ENCODE data around the gene RANBP1. TPM values are rescaled to one million over a fixed set of nuclear protein-coding genes. Genes with fewer than 3 reads are reported as not detected.

RANBP1 gene
- total RNA-seq, 1 donor from 2014 or later, result 133 TPM

- H3K9me3 Mint-ChIP-seq, result no peaks in the 10 kb centered on the region
- H3K27ac Mint-ChIP-seq, result no peak overlapping the region
- ATAC-seq (ENCODE audit: low read depth) (no peak), DNase-seq (no peak)
- H3K27me3 Mint-ChIP-seq, result peaks cover 2% of the 10 kb centered on the region
- TF ChIP-seq, protein P1, sequence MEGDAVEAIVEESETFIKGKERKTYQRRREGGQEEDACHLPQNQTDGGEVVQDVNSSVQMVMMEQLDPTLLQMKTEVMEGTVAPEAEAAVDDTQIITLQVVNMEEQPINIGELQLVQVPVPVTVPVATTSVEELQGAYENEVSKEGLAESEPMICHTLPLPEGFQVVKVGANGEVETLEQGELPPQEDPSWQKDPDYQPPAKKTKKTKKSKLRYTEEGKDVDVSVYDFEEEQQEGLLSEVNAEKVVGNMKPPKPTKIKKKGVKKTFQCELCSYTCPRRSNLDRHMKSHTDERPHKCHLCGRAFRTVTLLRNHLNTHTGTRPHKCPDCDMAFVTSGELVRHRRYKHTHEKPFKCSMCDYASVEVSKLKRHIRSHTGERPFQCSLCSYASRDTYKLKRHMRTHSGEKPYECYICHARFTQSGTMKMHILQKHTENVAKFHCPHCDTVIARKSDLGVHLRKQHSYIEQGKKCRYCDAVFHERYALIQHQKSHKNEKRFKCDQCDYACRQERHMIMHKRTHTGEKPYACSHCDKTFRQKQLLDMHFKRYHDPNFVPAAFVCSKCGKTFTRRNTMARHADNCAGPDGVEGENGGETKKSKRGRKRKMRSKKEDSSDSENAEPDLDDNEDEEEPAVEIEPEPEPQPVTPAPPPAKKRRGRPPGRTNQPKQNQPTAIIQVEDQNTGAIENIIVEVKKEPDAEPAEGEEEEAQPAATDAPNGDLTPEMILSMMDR (IDR thresholded peaks at IDR 0.05), result no peak
- H3K36me3 Mint-ChIP-seq (ENCODE audit: low read depth), result no peaks in the 10 kb centered on the region
- ChIA-PET POLR2A (no interaction called here), CTCF (no interaction called here)
- intact Hi-C loops (cut with micrococcal nuclease), result no loop called here
- H3K4me3 Mint-ChIP-seq, result no peak overlapping the region
- H3K4me1 Mint-ChIP-seq, result no peaks in the 10 kb centered on the region
These were observed 57.9 kb downstream of the RANBP1 start for GRCh38 chr22:20173772-20174171.

GRCh38 chr22:20174785-20175596 lies 59.1 kb downstream of the RANBP1 start:
- H3K9me3 Mint-ChIP-seq, result no peaks in the 10 kb centered on the region
- H3K27me3 Mint-ChIP-seq, result peaks cover 2% of the 10 kb centered on the region
- ChIA-PET CTCF (no interaction called here), POLR2A (no interaction called here)
- TF ChIP-seq, protein P1 (IDR thresholded peaks at IDR 0.05), result no peak
- no peak overlapping the region for H3K4me3 Mint-ChIP-seq
- no peaks in the 10 kb centered on the region for H3K4me1 Mint-ChIP-seq
- ATAC-seq (ENCODE audit: low read depth), result no peak
- no peak overlapping the region for H3K27ac Mint-ChIP-seq
- no peaks in the 10 kb centered on the region for H3K36me3 Mint-ChIP-seq (ENCODE audit: low read depth)
- intact Hi-C loops (cut with micrococcal nuclease), result no loop called here
- no peak for DNase-seq

GRCh38 chr22:20175597-20175900 lies 59.6 kb downstream of the RANBP1 start:
- no peaks in the 10 kb centered on the region for H3K9me3 Mint-ChIP-seq
- intact Hi-C loops (cut with micrococcal nuclease), result no loop called here

GRCh38 chr22:20176421-20177085 lies 60.6 kb downstream of the RANBP1 start:
- ChIA-PET CTCF (no interaction called here), POLR2A (no interaction called here)
- intact Hi-C loops (cut with micrococcal nuclease), result no loop called here
- DNase-seq (no peak), ATAC-seq (ENCODE audit: low read depth) (no peak)
- Mint-ChIP-seq H3K9me3 (no peaks in the 10 kb centered on the region), H3K27me3 (no peaks in the 10 kb centered on the region), H3K36me3 (ENCODE audit: low read depth) (no peaks in the 10 kb centered on the region), H3K4me1 (no peaks in the 10 kb centered on the region), H3K4me3 (no peak overlapping the region), H3K27ac (no peak overlapping the region)
- TF ChIP-seq, protein P1 (IDR thresholded peaks at IDR 0.05), result no peak

More at GRCh38 chr22:20175597-20175900, 59.6 kb downstream of the RANBP1 start:
- Mint-ChIP-seq H3K27ac (no peak overlapping the region), H3K4me3 (no peak overlapping the region), H3K36me3 (ENCODE audit: low read depth) (no peaks in the 10 kb centered on the region), H3K27me3 (no peaks in the 10 kb centered on the region), H3K4me1 (no peaks in the 10 kb centered on the region)
- TF ChIP-seq, protein P1 (IDR thresholded peaks at IDR 0.05), result no peak
- ChIA-PET POLR2A (no interaction called here), CTCF (no interaction called here)
- ATAC-seq (ENCODE audit: low read depth) (no peak), DNase-seq (no peak)

Other genes starting within 250 kb of the RANBP1 start
- gene COMT, start 174.3 kb upstream of the RANBP1 start, total RNA-seq, result 40.6 and 49.5 TPM in 2 replicates
- gene TXNRD2, start 174.3 kb upstream of the RANBP1 start, total RNA-seq, result 24.4 and 31.2 TPM in 2 replicates
- 2.3 and 6.5 TPM in 2 replicates for gene ARVCF, start 99.3 kb upstream of the RANBP1 start, total RNA-seq
- 46.1 and 47.2 TPM in 2 replicates for gene TANGO2, start 95.0 kb upstream of the RANBP1 start, total RNA-seq
- 34.6 and 35.5 TPM in 2 replicates for gene DGCR8, start 35.9 kb upstream of the RANBP1 start, total RNA-seq
- gene TRMT2A, start 1.1 kb downstream of the RANBP1 start, total RNA-seq, result 77.4 and 91.7 TPM in 2 replicates
- gene ZDHHC8, start 15.7 kb downstream of the RANBP1 start, total RNA-seq, result 51.9 and 65.6 TPM in 2 replicates
- gene CCDC188, start 35.0 kb downstream of the RANBP1 start, total RNA-seq, result not detected in 2 replicates
- 0.12 TPM in 1 of 2 replicates, not detected in the other for gene RTN4R, start 152.2 kb downstream of the RANBP1 start, total RNA-seq
- 12.4 and 16.2 TPM in 2 replicates for gene DGCR6L, start 204.0 kb downstream of the RANBP1 start, total RNA-seq